GM21447 (cell line): ENCODE results near the gene TMEM30B.
"Not testable (repeated sequence)": the region's sequence is repeated elsewhere in the genome, so short reads cannot be mapped to it uniquely, and the experiment has no call there.

Experiments
- ATAC-seq: cut with Tn5 transposase; IDR thresholded peaks from one replicate; pipeline ENCODE4 v1.9.1; 2021; ENCODE audit not compliant: unreplicated experiment

Gene TMEM30B

DNA sequence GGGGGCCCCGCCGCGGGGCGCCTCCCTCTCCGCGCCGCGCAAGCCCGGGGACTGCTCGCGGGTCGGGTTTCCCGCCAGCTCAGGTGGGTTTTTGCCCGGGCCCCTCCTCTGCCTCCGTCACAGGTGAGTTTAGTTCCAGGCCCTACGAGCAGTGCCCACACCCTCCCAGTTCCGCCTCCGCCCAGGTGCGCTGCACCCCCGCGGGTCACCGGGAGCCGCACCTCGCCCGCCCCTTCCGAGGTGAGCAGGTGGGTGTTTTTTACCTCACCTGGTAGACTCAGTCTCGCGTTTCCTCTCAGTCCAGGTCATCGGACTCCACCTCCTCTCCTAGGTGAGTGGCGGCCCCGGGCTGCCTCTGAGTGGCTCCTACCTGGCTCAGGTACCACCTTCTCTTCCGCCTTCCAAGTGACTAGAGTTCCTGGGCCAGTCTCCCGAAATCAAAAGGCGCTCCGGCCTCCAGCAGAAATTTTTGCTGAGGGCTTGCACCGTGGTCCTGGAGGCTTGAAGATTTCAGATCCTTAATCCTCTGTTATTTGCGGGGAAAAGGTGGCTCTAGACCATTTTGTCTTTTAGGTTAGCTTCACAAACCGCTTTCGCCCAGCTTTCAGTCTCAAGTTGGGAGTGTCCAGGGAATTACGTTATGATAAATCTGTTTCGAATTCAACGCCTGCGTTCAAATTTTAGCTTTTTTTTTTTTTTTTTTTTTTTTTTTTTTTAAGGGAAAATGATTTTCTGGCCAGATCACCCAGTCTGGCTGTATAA lies at the start of gene TMEM30B:
Gene TMEM30B (minus strand): TSS at position 153 of the 762 bp plus-strand sequence. CDS start 191 bp downstream, outside the sequence.
- no peak for ATAC-seq

GRCh38 chr14:61330511-61330910 lies 49.4 kb upstream of the TMEM30B start:
- ATAC-seq = no peak

DNA sequence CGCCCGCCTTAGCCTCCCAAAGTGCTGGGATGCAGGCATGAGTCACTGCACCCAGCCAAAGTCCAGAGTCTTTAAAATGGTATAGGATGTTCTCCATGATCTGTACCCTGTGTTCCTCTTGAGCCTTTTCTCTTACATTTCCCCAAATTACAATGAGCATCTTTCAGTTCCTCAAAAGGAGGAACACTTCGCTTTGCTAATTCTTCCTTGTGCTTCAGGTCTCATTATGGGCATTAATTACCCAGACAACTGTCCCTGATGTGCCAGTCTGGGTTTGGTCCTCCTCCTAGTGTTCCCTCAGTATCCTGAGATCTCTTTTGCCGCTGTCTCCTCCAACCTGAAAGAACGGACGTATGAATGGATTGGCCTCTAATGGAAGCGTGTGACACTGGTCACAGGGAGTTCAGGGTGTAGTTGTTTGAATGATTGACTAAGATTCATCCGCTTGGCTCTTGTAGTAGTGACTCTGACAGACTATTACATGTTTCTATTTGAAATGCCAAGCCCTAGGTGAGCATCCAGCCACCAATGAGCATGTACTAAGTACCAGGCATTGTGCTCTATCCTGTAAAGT lies 48.4 kb upstream of the TMEM30B start:
- ATAC-seq = no peak

DNA sequence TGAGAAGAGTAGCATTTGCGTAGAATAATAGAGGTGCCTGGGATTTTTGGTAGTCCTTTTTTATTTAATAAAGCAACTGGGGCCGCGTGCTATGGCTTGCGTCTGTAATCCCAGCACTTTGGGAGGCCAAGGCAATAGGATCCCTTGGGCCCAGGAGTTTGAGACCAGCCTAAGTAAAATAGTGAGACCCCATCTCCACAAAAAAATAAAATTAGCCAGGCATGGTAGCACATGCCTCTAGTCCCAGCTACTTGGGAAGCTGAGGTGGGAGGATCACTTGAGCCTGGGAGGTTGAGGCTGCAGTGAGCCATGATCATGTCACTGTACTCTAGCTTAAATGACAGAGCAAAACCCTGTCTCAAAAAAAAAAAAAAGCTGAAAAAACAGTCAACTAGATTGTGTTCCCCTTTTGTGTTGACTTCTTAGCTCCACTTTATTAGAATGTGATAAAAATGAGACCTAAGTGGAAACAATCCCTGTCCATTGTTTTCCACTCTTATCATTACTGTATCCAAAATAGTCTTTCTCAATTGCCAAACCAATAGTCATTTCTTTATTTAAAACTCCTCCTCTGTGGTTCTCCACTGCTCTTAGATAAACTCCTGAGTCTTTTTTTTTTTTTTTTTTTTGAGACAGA lies 47.6 kb upstream of the TMEM30B start:
- ATAC-seq = no peak

- no peak for ATAC-seq
Observed at GRCh38 chr14:61326847-61327246, 45.7 kb upstream of the TMEM30B start.

DNA sequence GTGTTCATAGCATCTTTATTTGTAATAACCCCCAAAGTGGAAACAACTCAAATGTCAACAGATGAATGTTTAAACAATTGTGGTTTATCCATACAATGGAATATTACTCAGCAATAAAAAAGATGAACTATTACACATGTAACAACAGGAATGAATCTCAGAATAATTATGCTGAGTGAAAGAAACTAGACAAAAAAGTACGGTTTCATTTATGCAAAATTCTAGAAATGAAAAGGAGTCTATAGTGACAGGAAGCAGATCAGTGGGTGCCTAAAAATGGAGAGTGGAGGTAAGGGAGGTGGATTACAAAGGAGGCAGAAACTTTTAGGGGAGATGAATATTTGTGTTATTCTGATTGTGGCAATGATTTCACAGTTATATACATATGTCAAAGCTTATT lies 45.0 kb upstream of the TMEM30B start:
- ATAC-seq = no peak

- no peak for ATAC-seq
Observed at GRCh38 chr14:61325166-61325565, 44.0 kb upstream of the TMEM30B start.

DNA sequence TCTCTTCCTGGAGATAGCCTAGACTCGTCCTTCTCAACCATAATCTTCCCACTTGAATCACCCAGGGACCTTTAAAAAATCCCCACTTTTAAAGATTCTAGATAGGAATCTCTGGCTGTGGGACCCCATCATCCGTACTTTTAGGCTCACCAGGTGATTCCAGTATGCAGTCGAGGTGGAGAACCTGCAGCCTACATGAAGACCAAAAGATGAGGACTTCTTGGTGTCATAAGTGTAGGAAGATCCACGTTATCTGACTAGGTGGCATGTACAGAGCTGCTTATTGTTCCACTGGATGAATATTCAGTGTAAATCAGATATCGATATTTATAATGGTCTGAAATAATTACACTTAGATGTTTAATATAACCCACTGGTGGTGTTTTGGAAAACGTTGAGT lies 42.8 kb upstream of the TMEM30B start:
- ATAC-seq = no peak

- no peak for ATAC-seq
Observed at GRCh38 chr14:61322799-61323290, 41.7 kb upstream of the TMEM30B start.

- no peak for ATAC-seq
Observed at GRCh38 chr14:61322011-61322798, 41.1 kb upstream of the TMEM30B start.

DNA sequence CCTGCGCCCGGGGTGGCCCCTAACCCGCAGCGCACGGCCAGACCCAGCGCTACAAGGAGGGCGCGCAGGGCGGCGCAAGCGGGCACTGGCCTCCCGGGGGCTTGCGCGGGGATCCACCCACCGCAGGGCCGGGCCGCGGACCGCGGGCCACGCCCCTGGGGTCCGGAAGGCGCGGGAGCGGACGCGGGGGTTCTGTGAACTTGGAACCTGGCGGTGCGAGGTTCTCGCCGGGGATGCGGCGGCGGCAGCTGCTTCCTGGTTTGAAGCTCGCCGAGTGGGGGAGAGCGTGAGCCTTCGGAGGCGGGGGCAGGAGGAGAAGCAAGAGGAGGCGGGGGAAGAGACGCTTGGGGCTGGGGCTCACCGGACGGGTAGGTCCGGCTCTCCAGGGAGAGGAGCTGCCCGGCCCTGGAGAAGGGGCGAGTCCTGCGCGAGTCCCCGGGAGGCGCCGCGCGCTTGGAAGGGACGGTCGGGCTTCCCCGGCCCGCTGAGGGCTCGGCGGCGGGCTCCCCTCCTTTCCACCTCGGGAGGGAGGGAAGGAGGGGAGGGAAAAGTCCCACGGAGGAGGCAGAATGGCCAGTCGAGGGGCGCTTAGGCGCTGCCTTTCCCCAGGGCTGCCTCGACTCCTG lies 40.4 kb upstream of the TMEM30B start, which contains the start of gene PRKCH:
Gene PRKCH (plus strand): TSS at position 195 of the 626 bp plus-strand sequence. CDS start 523 bp downstream, outside the sequence.
- no peak for ATAC-seq

DNA sequence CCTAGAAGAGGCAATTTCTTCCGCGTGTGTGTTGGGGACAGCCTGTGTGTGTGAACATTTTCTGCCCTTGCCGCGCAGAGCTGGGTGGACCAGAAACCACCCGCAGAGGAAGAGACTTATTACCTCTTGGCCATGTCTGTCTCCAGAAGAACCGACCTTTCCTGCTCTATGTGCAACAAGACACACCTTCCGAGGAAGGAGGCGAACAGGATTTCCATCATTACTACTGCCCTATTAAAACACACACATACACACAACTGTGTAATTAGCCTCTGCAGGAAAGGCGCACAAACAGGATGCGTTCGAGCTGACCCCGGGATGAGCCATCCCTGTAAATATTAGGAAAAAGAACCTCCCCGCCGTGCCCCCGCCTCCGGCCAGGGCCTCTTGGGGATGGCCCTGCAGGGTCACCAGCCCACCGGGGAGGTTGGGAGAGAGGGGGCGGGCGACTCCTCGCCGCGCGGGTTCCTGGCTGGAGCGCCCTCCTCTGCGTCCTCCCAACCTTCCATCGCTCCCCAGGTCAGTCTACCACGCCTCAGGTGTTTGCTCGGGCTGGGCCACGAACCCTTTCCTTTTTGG lies 39.8 kb upstream of the TMEM30B start:
- ATAC-seq = no peak

DNA sequence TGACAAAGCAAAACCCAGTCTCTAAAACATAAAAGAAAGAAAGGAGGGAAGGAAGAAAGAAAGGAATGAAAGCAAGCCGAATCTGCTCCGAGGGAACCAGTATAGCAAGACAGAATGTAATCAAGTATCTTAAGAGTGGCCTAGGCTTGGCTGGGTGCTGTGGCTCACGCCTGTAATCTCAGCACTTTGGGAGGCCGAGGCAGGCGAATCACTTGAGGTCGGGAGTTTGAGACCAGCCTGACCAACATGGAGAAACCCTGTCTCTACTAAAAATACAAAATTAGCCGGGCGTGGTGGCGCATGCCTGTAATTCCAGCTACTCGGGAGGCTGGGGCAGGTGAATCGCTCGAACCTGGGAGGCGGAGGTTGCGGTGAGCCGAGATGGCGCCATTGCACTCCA lies 39.0 kb upstream of the TMEM30B start:
- not testable (repeated sequence) for ATAC-seq

- no peak for ATAC-seq
Observed at GRCh38 chr14:61319706-61320105, 38.6 kb upstream of the TMEM30B start.

DNA sequence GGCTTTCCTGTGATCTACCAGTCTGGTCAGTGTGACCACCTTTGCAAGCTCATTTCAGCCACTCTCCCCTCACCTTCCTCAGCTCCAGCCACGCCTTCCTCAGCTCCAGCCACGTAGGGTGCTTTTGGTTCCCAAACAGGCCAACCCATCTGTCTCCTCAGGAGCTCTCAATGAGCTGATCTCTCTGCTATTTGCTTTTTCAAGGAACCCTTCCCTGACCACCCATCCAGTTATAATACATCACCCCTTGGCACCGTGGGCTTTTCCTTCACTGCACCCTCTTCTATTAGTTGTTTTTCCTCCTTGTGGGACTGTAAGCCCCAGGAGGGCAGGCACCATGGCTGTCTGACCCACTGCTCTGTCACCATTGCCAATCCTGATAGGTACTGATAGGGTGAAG lies 37.9 kb upstream of the TMEM30B start:
- no peak for ATAC-seq

DNA sequence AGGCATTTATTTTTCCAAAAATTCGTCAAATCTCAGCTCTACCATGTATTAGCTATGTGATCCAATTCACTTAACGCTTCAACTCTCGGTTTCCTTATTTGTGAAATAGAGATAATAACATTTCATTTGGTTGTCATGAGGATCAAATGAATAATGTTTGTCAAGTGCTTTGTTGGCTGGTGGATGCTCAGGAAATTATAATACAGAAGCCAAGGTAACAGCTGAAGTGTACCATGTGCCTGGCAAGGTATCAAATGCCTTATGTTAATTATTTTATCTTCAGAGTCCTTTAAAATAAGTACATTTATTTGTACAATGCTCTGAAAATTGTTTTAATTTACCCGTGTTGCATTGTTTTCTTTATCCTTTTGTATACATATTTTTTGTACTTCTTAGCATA lies 34.2 kb upstream of the TMEM30B start:
- no peak for ATAC-seq

GRCh38 chr14:61308701-61309100 lies 27.6 kb upstream of the TMEM30B start:
- not testable (repeated sequence) for ATAC-seq

DNA sequence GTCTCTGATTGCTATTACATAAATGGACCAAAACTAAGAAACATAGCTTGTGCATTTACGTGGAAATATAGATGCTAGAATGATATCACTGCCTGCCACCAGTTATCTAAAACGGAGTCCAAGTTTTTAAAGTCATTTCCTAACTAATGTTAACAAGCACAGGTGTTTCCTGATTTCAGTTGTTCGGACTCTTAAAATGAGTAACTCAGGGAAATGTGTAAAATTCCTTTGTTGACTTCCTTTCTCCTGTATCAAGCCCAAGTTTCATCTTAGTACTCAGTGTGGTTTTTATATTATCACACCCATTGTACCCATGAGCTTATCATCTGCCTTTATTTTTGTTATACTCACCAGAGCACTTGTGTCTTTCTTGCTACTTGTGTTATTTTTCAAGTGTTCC lies 27.1 kb upstream of the TMEM30B start:
- no peak for ATAC-seq

DNA sequence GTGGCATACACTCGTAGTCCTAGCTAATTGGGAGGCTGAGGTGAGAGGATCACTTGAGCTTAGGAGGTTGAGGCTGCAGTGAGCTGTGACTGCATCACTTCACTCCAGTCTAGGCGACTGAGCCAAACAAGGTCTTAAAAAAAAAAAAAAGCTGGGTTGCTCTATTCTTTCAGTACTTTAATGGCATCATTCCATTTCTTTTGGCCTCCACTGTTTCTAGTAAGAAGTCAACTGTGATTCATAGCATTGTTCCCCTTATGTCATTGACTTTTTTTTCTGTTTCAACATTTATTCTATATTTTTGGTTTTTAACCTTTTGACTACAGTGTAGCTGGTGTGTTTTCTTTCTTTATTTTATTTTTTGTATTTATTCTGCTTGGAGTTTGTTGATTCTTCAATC lies 23.6 kb upstream of the TMEM30B start:
- no peak for ATAC-seq

- no peak for ATAC-seq
Observed at GRCh38 chr14:61300754-61301153, 19.6 kb upstream of the TMEM30B start.
